Hepatocyte (in vitro differentiated cells): ENCODE results near the gene WASHC2A. TPM values are rescaled to one million over a fixed set of nuclear protein-coding genes. Genes with fewer than 3 reads are reported as not detected.
"Not testable (repeated sequence)": the region's sequence is repeated elsewhere in the genome, so short reads cannot be mapped to it uniquely, and the experiment has no call there.

Experiments used
- DNase-seq: peaks from one replicate; pipeline ENCODE4 v3.0.0-alpha.2; 2016; ENCODE audit warnings: low spot score
- H2AFZ ChIP-seq: fragments of 200-600 bp; sonication (generic); 2 replicates; pipeline ENCODE4 v1.6.0; 2016; ENCODE audit warnings: antibody characterized with exemption, mild to moderate bottlenecking
- H3K27ac ChIP-seq: fragments of 200-600 bp; sonication (generic); 2 replicates; pipeline ENCODE4 v1.5.1; 2016; ENCODE audit warnings: mild to moderate bottlenecking
- H3K27me3 ChIP-seq: fragments of 200-600 bp; sonication (generic); 2 replicates; pipeline ENCODE4 v1.6.1; 2016
- H3K36me3 ChIP-seq: fragments of 200-600 bp; sonication (generic); replicated peaks from 2 replicates; pipeline ENCODE4 v1.5.1; 2016; ENCODE audit warnings: low read depth; ENCODE audit not compliant: insufficient read depth
- H3K4me1 ChIP-seq: fragments of 200-600 bp; sonication (generic); 2 replicates; pipeline ENCODE4 v1.5.1; 2016; ENCODE audit warnings: mild to moderate bottlenecking, moderate library complexity; ENCODE audit not compliant: insufficient read depth
- H3K4me2 ChIP-seq: fragments of 200-600 bp; sonication (generic); 2 replicates; pipeline ENCODE4 v1.6.0; 2016
- H3K4me3 ChIP-seq: fragments of 200-600 bp; sonication (generic); 2 replicates; pipeline ENCODE4 v1.5.1; 2016; ENCODE audit warnings: mild to moderate bottlenecking
- H3K79me2 ChIP-seq: fragments of 200-600 bp; sonication (generic); 2 replicates; pipeline ENCODE4 v1.6.0; 2017; ENCODE audit warnings: mild to moderate bottlenecking
- H3K9me2 ChIP-seq: fragments of 200-600 bp; sonication (generic); replicated peaks from 2 replicates; pipeline ENCODE4 v1.6.0; 2017; ENCODE audit warnings: mild to moderate bottlenecking; ENCODE audit not compliant: insufficient read depth
- H3K9me3 ChIP-seq: fragments of 200-600 bp; sonication (generic); 2 replicates; pipeline ENCODE4 v1.5.1; 2016; ENCODE audit warnings: low read depth, mild to moderate bottlenecking
- H4K20me1 ChIP-seq: fragments of 200-600 bp; sonication (generic); 2 replicates; pipeline ENCODE4 v1.6.0; 2016; ENCODE audit warnings: mild to moderate bottlenecking; ENCODE audit not compliant: insufficient read depth, poor library complexity, severe bottlenecking
- WGBS: methylation state at CpG from one replicate; pipeline ENCODE4 v1.1.6; 2016; ENCODE audit warnings: low lambda C conversion rate; ENCODE audit errors: missing lambda C conversion rate; 5-methylcytosine and 5-hydroxymethylcytosine counted together
- polyA plus RNA-seq: library from polyadenylated mRNA; unstranded; fragments of >200 nt; fragmentation: Nextera tagmentation; extraction: Ambion mirVana; gene quantifications from 2 replicates; pipeline ENCODE4 v1.2.1, GENCODE V29; 2016
- total RNA-seq: library from RNA; depleted of rRNA; stranded (reverse); fragments of >200 nt; gene quantifications from 2 replicates; pipeline ENCODE4 v1.2.3, GENCODE V29; 2014

WASHC2A gene
- total and polyA plus RNA-seq, 2 experiments from 2014 or later, result 31.9 to 35.5 TPM

DNA sequence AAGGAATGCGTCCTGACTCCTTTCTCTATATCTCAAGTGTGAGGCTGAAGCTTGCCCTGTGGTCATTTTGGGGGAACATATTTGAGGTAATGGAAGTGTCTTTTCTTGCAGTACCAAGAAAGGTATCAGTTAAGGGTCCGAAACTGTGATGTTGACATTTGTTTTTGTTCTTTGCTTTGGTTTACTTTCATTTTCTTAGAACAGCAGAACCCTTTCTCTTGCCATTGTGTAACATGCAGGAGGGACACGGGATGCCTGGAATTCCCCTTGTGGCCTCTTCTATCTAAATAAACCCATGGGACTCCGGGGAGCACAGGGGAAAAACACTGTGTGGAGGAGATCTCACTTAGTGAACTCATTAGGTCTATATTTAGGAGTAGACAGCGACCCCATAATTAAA is 34.5 kb downstream of the WASHC2A start:
- 84% methylated on average over 4 of the region's 5 CpGs for WGBS
- H3K36me3 ChIP-seq, H3K27ac ChIP-seq, H3K4me3 ChIP-seq, H3K79me2 ChIP-seq, H3K9me2 ChIP-seq, H2AFZ ChIP-seq, H3K9me3 ChIP-seq, DNase-seq, H4K20me1 ChIP-seq, H3K27me3 ChIP-seq, H3K4me1 ChIP-seq, H3K4me2 ChIP-seq: not testable (repeated sequence)

DNA sequence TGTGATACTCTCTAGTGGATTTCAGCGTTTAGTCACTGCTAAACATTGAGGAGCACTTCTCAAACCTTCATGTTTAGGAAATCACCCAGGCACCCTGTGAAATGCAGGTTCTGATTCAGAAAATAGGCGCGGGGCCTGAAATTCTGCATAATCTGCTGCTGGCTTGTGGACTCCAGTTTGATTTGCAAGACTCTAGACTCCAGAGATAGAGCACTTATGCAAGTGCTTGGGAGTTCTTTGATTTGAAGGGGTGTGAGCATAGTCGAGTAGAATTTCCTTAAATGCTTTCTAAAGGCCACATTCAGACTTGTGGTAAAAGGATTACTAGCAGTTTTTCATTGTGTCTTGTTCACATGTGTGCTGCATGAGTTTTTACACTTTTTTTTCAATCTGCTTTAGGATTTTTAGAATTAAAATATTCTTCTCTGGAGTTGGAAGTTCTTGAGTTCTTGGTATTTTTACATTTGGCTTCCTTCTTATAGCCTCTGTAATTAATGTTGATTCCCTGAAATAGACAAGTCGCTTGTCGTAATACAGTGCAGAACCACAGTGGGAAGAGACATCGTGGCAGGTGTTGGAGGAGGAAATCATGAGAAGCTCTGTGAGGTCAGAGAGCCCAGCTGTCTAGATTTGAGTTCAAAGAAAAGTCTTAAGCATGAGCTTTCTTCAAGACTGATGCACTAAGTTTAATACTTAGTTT is 41.4 kb downstream of the WASHC2A start:
- not testable (repeated sequence) for H3K27me3 ChIP-seq, H3K9me2 ChIP-seq, H3K4me1 ChIP-seq, H3K4me3 ChIP-seq, H3K9me3 ChIP-seq, H2AFZ ChIP-seq, H4K20me1 ChIP-seq, H3K27ac ChIP-seq, H3K4me2 ChIP-seq, DNase-seq, H3K36me3 ChIP-seq, H3K79me2 ChIP-seq
- WGBS, result 93% methylated on average over 7 of the region's 7 CpGs

DNA sequence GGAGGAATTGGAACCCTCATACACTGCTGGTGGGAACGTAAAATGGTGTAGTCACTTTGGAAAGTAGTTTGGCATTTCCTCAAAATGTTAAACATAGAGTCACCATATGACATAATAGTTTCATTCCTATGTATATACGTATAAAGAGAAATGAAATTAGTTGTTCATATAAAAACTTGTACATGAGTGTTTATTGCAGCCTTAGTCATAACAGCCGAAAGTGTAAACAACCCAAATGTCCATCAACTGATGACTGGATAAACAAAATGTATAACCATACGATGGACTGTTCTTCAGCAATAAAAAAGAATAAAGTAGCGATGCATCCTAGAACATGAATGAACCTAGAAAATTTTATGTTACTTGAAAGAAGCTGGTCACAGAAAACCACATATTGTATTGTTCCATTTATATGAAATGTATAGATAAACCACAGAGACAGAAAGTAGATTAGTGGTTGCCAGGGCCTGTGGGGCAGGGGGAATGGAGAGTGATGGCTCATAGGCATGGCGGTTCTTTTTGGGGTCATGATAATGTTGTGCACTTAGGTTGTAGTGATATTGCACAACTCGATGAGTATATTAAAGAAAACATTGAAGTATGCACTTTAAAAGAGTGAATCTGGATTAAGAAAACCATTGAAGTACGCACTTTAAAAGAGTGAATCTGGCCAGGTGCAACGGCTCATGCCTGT is 44.8 kb downstream of the WASHC2A start:
- not testable (repeated sequence) for H3K36me3 ChIP-seq, H3K79me2 ChIP-seq, H3K9me2 ChIP-seq, H3K27ac ChIP-seq, H3K27me3 ChIP-seq, H3K4me3 ChIP-seq, H2AFZ ChIP-seq, H3K4me2 ChIP-seq, H4K20me1 ChIP-seq, H3K4me1 ChIP-seq, H3K9me3 ChIP-seq, DNase-seq
- 98% methylated on average over 8 of the region's 9 CpGs for WGBS

GRCh38 chr10:50126765-50127164 is 59.0 kb downstream of the WASHC2A start:
- not testable (repeated sequence) for H3K9me2 ChIP-seq, H4K20me1 ChIP-seq, H3K36me3 ChIP-seq, H3K79me2 ChIP-seq, H3K4me2 ChIP-seq, H2AFZ ChIP-seq, H3K4me3 ChIP-seq, H3K9me3 ChIP-seq, H3K4me1 ChIP-seq, H3K27me3 ChIP-seq, H3K27ac ChIP-seq, DNase-seq
- WGBS, result 92% methylated on average over 2 of the region's 2 CpGs

DNA sequence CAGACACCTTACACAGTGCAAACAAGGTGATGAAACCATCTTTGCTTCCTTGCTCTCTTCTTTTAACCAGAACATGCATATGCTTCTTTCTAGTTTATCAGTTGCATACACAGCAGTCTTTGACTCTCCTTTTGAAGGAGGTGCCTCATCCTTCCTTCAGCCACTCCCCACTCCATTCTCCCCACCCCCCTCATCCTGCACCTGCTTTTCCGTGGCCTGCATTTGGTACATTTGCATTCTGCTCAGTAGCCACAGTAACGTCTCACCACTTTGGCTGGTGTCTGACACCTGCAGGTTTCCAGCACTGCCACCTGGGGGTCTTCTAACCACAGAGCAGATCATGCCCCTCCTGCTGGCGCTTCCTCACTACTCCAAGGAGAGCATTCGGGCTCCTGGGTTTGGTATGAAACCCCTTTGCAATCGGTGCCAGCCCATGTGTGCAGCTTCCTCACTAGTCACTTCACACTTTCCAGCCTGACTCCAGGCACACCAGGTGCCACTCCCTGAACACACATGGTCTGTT is 60.1 kb downstream of the WASHC2A start:
- DNase-seq, H3K9me3 ChIP-seq, H3K4me3 ChIP-seq, H3K4me1 ChIP-seq, H3K4me2 ChIP-seq, H3K36me3 ChIP-seq, H3K9me2 ChIP-seq, H3K27ac ChIP-seq, H4K20me1 ChIP-seq, H3K79me2 ChIP-seq, H2AFZ ChIP-seq, H3K27me3 ChIP-seq: not testable (repeated sequence)
- 45% methylated on average over 1 of the region's 5 CpGs for WGBS

GRCh38 chr10:50131245-50131965 is 63.7 kb downstream of the WASHC2A start:
- H3K4me2 ChIP-seq, H4K20me1 ChIP-seq, H3K36me3 ChIP-seq, DNase-seq, H3K79me2 ChIP-seq, H3K9me3 ChIP-seq, H3K27ac ChIP-seq, H3K9me2 ChIP-seq, H2AFZ ChIP-seq, H3K4me1 ChIP-seq, H3K4me3 ChIP-seq, H3K27me3 ChIP-seq: not testable (repeated sequence)
- 96% methylated on average over 8 of the region's 8 CpGs for WGBS

GRCh38 chr10:50132322-50132721 is 64.6 kb downstream of the WASHC2A start:
- not testable (repeated sequence) for H2AFZ ChIP-seq, H3K79me2 ChIP-seq, H3K27me3 ChIP-seq, H3K4me1 ChIP-seq, H3K9me3 ChIP-seq, DNase-seq, H3K4me3 ChIP-seq, H4K20me1 ChIP-seq, H3K9me2 ChIP-seq, H3K36me3 ChIP-seq, H3K4me2 ChIP-seq, H3K27ac ChIP-seq
- 77% methylated on average over 6 of the region's 6 CpGs for WGBS

- H3K4me1 ChIP-seq, H3K4me2 ChIP-seq, H3K27me3 ChIP-seq, H4K20me1 ChIP-seq, H3K4me3 ChIP-seq, H3K79me2 ChIP-seq, H3K9me3 ChIP-seq, H2AFZ ChIP-seq, DNase-seq, H3K36me3 ChIP-seq, H3K27ac ChIP-seq, H3K9me2 ChIP-seq: not testable (repeated sequence)
- WGBS, result 96% methylated on average over 3 of the region's 3 CpGs
Measured at GRCh38 chr10:50132841-50133240, 65.1 kb downstream of the WASHC2A start.
